A673 (cell line): Measurements from ENCODE around the gene ABCA7. TPM values are rescaled to one million over a fixed set of nuclear protein-coding genes. Genes with fewer than 3 reads are reported as not detected.

Experiments
- BruUV-seq: library from RNA; stranded (reverse); fragments of 400-500 nt; replicated peaks from 2 replicates; lab custom pipeline; 2021; lab: Mats Ljungman, UMichigan
- CTCF ChIA-PET: fragments of 300-600 bp; sonication (Branson Sonifier 250); formaldehyde crosslinking; loops from one replicate; lab custom pipeline; 2022; ENCODE audit warnings: antibody characterized with exemption; lab: Charles Lee
- POLR2A ChIA-PET: fragments of 300-600 bp; sonication (Branson Sonifier 250); formaldehyde crosslinking; loops from one replicate; lab custom pipeline; 2022; ENCODE audit warnings: antibody characterized with exemption; ENCODE audit not compliant: low non-redundant PET; lab: Charles Lee
- DNase-seq: peaks from one replicate; pipeline ENCODE4 v3.0.0-alpha.2; 2015; ENCODE audit warnings: low spot score
- H3K27ac ChIP-seq: fragments of 200-600 bp; sonication (generic); 2 replicates; pipeline ENCODE4 v1.5.1; 2016; ENCODE audit warnings: mixed run types, low read depth, mild to moderate bottlenecking, mixed read lengths, antibody characterized with exemption, low read length; ENCODE audit not compliant: poor library complexity, severe bottlenecking
- H3K27me3 ChIP-seq: fragments of 200-600 bp; sonication (generic); replicated peaks from 2 replicates; pipeline ENCODE4 v1.6.1; 2017; ENCODE audit warnings: mixed run types, low read depth, mild to moderate bottlenecking, mixed read lengths, antibody characterized with exemption, low read length; ENCODE audit not compliant: insufficient read depth, poor library complexity
- H3K36me3 ChIP-seq: fragments of 200-600 bp; sonication (generic); 2 replicates; pipeline ENCODE4 v1.6.1; 2016; ENCODE audit warnings: mixed run types, mild to moderate bottlenecking, mixed read lengths, antibody characterized with exemption, low read length; ENCODE audit not compliant: insufficient read depth, poor library complexity, severe bottlenecking
- H3K4me1 ChIP-seq: fragments of 200-600 bp; sonication (generic); 2 replicates; pipeline ENCODE4 v1.6.1; 2017; ENCODE audit warnings: mixed run types, mild to moderate bottlenecking, mixed read lengths, antibody characterized with exemption, low read length; ENCODE audit not compliant: insufficient read depth, poor library complexity, severe bottlenecking
- H3K4me3 ChIP-seq: fragments of 200-600 bp; sonication (generic); 2 replicates; pipeline ENCODE4 v1.5.1; 2016; ENCODE audit warnings: low read depth, mixed run types, mild to moderate bottlenecking, mixed read lengths, low read length; ENCODE audit not compliant: poor library complexity, severe bottlenecking
- H3K9me3 ChIP-seq: fragments of 200-600 bp; sonication (generic); 2 replicates; pipeline ENCODE4 v1.6.1; 2016; ENCODE audit warnings: mixed run types, low read depth, mild to moderate bottlenecking, mixed read lengths, antibody characterized with exemption, low read length; ENCODE audit not compliant: poor library complexity, severe bottlenecking
- EZH2 ChIP-seq: fragments of 200-600 bp; sonication (generic); IDR thresholded peaks from 2 replicates; pipeline ENCODE4 v1.6.1; 2017; ENCODE audit warnings: borderline replicate concordance, low read depth, mild to moderate bottlenecking, mixed read lengths, antibody characterized with exemption, low read length; ENCODE audit not compliant: poor library complexity, severe bottlenecking
- intact Hi-C: fragments of 100-400 bp; cut with micrococcal nuclease; formaldehyde crosslinking; loops from one replicate; pipeline ENCODE4 v1.10.0; 2022; ENCODE audit not compliant: unreplicated experiment
- total RNA-seq: library from RNA; stranded (reverse); gene quantifications from 2 replicates; pipeline ENCODE4 v1.2.3, GENCODE V29; 2021
- TF ChIP-seq, protein P1 (sequence below): fragments of 300-800, 200-600 bp; sonication (generic); conservative IDR thresholded peaks from 2 replicates; pipeline ENCODE4 v1.5.1; 2017; ENCODE audit warnings: low read depth, mild to moderate bottlenecking, antibody characterized with exemption, low read length, moderate library complexity, mixed read lengths

The ABCA7 gene
- total RNA-seq, 1 experiment from 2014 or later, result 12.0 TPM

- intact Hi-C loops, result no loop called here
- Histone ChIP-seq H3K9me3 (peaks cover 15% of the 10 kb centered on the region), H3K27me3 (no peaks in the 10 kb centered on the region), H3K36me3 (no peaks in the 10 kb centered on the region), H3K4me3 (no peak overlapping the region), H3K4me1 (no peaks in the 10 kb centered on the region), H3K27ac (no peak overlapping the region)
- BruUV-seq, result no TSS peak
- POLR2A ChIA-PET, result interaction anchor here (0.7 kb wide), 1 partner anchor 18 kb away, joined by 16 read pairs; no protein-coding TSS in a partner anchor
- DNase-seq, result no peak
- no peak for TF ChIP-seq EZH2
- TF ChIP-seq, protein P1, sequence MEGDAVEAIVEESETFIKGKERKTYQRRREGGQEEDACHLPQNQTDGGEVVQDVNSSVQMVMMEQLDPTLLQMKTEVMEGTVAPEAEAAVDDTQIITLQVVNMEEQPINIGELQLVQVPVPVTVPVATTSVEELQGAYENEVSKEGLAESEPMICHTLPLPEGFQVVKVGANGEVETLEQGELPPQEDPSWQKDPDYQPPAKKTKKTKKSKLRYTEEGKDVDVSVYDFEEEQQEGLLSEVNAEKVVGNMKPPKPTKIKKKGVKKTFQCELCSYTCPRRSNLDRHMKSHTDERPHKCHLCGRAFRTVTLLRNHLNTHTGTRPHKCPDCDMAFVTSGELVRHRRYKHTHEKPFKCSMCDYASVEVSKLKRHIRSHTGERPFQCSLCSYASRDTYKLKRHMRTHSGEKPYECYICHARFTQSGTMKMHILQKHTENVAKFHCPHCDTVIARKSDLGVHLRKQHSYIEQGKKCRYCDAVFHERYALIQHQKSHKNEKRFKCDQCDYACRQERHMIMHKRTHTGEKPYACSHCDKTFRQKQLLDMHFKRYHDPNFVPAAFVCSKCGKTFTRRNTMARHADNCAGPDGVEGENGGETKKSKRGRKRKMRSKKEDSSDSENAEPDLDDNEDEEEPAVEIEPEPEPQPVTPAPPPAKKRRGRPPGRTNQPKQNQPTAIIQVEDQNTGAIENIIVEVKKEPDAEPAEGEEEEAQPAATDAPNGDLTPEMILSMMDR, result no peak
- CTCF ChIA-PET, result interaction anchor here (0.7 kb wide), 1 partner anchor 13 kb away, joined by 7 read pairs; no protein-coding TSS in a partner anchor
Measured at GRCh38 chr19:1055028-1055425, 15.1 kb downstream of the ABCA7 start.

DNA sequence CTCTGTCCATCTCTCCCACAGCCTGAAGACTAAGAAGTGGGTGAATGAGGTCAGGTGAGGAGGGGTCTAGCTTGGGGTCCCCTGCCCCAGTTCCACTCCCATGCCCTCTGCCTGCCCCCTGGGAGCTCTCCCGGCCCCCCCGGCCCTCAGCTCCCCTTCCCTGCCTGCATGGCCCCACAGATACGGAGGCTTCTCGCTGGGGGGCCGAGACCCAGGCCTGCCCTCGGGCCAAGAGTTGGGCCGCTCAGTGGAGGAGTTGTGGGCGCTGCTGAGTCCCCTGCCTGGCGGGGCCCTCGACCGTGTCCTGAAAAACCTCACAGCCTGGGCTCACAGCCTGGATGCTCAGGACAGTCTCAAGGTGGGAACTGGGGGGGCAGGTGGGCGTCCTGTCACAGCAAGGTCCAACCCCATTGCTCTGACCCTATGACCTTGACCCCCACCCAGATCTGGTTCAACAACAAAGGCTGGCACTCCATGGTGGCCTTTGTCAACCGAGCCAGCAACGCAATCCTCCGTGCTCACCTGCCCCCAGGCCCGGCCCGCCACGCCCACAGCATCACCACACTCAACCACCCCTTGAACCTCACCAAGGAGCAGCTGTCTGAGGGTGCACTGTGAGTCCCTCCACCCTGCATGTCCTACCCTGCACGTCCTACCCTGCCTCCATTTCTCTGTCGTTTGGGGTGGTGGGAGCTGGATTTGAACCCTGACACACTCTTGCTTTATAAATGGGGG lies 16.1 kb downstream of the ABCA7 start:
- DNase-seq, result no peak
- Histone ChIP-seq H3K9me3 (peaks cover 15% of the 10 kb centered on the region), H3K27ac (no peak overlapping the region), H3K36me3 (no peaks in the 10 kb centered on the region), H3K27me3 (no peaks in the 10 kb centered on the region), H3K4me3 (no peak overlapping the region), H3K4me1 (no peaks in the 10 kb centered on the region)
- no TSS peak for BruUV-seq
- intact Hi-C loops, result no loop called here
- TF ChIP-seq, protein P1, result no peak
- TF ChIP-seq EZH2, result no peak
- POLR2A ChIA-PET, result no interaction called here
- CTCF ChIA-PET, result interaction anchor here (0.7 kb wide), 1 partner anchor 12 kb away, joined by 7 read pairs; no protein-coding TSS in a partner anchor

DNA sequence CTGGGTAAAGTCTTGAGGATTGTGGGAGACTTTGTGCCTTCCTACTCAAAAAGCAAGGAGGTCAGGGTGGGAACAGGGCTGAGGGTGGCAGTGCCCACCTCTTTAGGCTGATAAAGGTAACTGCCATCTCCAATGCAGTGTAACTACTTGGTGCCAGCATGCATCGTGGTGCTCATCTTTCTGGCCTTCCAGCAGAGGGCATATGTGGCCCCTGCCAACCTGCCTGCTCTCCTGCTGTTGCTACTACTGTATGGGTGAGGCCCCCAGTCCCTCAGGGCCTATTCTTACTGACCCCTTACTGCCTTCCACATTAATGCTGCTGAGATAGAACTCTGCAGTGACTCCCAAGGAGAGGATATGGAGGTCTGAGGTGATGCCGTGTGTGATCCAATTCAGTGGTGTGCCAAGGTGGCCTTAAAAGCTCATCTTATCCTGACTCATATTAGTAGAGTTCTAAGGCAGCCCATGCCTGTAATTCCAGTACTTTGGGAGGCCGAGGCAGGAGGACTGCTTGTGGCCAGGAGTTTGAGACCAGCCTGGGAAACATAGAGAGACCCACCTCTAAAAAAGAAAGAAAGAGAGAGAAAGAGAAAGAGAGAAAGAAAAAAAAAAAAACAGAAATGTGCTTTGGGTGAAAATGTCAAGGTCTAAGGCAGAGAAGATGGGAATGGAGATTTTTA lies 17.4 kb downstream of the ABCA7 start:
- H3K4me3 ChIP-seq, result no peak overlapping the region
- TF ChIP-seq, protein P1, result peak; percentile 28; the same call in 1 of the 2 replicates
- no peak for TF ChIP-seq EZH2
- BruUV-seq, result no TSS peak
- H3K36me3 ChIP-seq, result no peaks in the 10 kb centered on the region
- H3K9me3 ChIP-seq, result peaks cover 15% of the 10 kb centered on the region
- no peaks in the 10 kb centered on the region for H3K27me3 ChIP-seq
- DNase-seq, result no peak
- no peak overlapping the region for H3K27ac ChIP-seq
- intact Hi-C loops, result no loop called here
- no peaks in the 10 kb centered on the region for H3K4me1 ChIP-seq
- ChIA-PET POLR2A (no interaction called here), CTCF (no interaction called here)
